IMR-90 (cell line): ENCODE measurements around the gene OPCML. TPM values are rescaled to one million over a fixed set of nuclear protein-coding genes. Genes with fewer than 3 reads are reported as not detected.

Experiments
- ATAC-seq: fragments of 200-7000 bp; cut with Tn5 transposase; 2 replicates; pipeline ENCODE4 v1.9.1; 2020; ENCODE audit warnings: low read depth, mild to moderate bottlenecking, moderate library complexity
- BruUV-seq: library from RNA; stranded (reverse); fragments of 400-500 nt; replicated peaks from 2 replicates; lab custom pipeline; 2021; lab: Mats Ljungman, UMichigan
- CTCF ChIA-PET: fragments of 300-600 bp; formaldehyde crosslinking; extraction: SDS; loops from one replicate; lab custom pipeline; 2021; ENCODE audit warnings: antibody characterized with exemption; lab: Yijun Ruan, JAX
- POLR2A ChIA-PET: fragments of 300-600 bp; sonication (Branson Sonifier 250); formaldehyde crosslinking; loops from one replicate; lab custom pipeline; 2022; ENCODE audit warnings: antibody characterized with exemption; ENCODE audit not compliant: unreplicated experiment; lab: Charles Lee
- DNase-seq: peaks from one replicate; pipeline ENCODE4 v3.0.0; 2013
- H2AFZ ChIP-seq: replicated peaks from 2 replicates; pipeline ENCODE3; 2013; ENCODE audit warnings: low read length, mild to moderate bottlenecking; ENCODE audit not compliant: poor library complexity
- H2AK5ac ChIP-seq: 2 replicates; pipeline ENCODE4 v1.6.1; 2013; ENCODE audit warnings: low read depth, low read length, inconsistent platforms
- H2AK9ac ChIP-seq: replicated peaks from 2 replicates; pipeline ENCODE3; 2013; ENCODE audit warnings: mild to moderate bottlenecking, low read depth, low read length, moderate library complexity; ENCODE audit not compliant: poor library complexity
- H2BK120ac ChIP-seq: 2 replicates; pipeline ENCODE4 v1.6.1; 2013; ENCODE audit warnings: low read depth, low read length, inconsistent platforms
- H2BK15ac ChIP-seq: 3 replicates; pipeline ENCODE4 v1.6.1; 2013; ENCODE audit warnings: low read depth, low read length, inconsistent platforms
- H2BK20ac ChIP-seq: 2 replicates; pipeline ENCODE4 v1.6.1; 2013; ENCODE audit warnings: low read depth, mild to moderate bottlenecking, inconsistent platforms, low read length, moderate library complexity
- H2BK5ac ChIP-seq: 2 replicates; pipeline ENCODE4 v1.6.1; 2013; ENCODE audit warnings: mild to moderate bottlenecking, low read depth, low read length, inconsistent platforms; ENCODE audit not compliant: poor library complexity, severe bottlenecking
- H3K14ac ChIP-seq: replicated peaks from 2 replicates; pipeline ENCODE4 v1.6.1; 2013; ENCODE audit warnings: low read depth, low read length, inconsistent platforms
- H3K18ac ChIP-seq: 2 replicates; pipeline ENCODE4 v1.6.1; 2013; ENCODE audit warnings: low read depth, low read length, control low read depth
- H3K23ac ChIP-seq: 2 replicates; pipeline ENCODE4 v1.6.1; 2013; ENCODE audit warnings: low read depth, low read length, inconsistent platforms
- H3K27ac ChIP-seq: 2 replicates; pipeline ENCODE4 v1.5.1; 2013; ENCODE audit warnings: mild to moderate bottlenecking, control low read depth, low read length; ENCODE audit not compliant: insufficient read depth
- H3K27me3 ChIP-seq: 2 replicates; pipeline ENCODE4 v1.6.1; 2013; ENCODE audit warnings: low read length; ENCODE audit not compliant: control insufficient read depth, insufficient read depth
- H3K36me3 ChIP-seq: 2 replicates; pipeline ENCODE4 v1.6.1; 2013; ENCODE audit warnings: low read length, mixed read lengths; ENCODE audit not compliant: control insufficient read depth, insufficient read depth
- H3K4ac ChIP-seq: 2 replicates; pipeline ENCODE4 v1.6.1; 2013; ENCODE audit warnings: low read depth, low read length, inconsistent platforms
- H3K4me1 ChIP-seq: 2 replicates; pipeline ENCODE4 v1.6.1; 2013; ENCODE audit warnings: low read length, mixed read lengths; ENCODE audit not compliant: control insufficient read depth, insufficient read depth
- H3K4me2 ChIP-seq: 2 replicates; pipeline ENCODE4 v1.6.1; 2013; ENCODE audit warnings: low read depth, mild to moderate bottlenecking, control low read depth, low read length, moderate library complexity
- H3K4me3 ChIP-seq: 2 replicates; pipeline ENCODE4 v1.5.1; 2013; ENCODE audit warnings: low read depth, mild to moderate bottlenecking, control low read depth, low read length, moderate library complexity; ENCODE audit not compliant: insufficient read depth
- H3K56ac ChIP-seq: 2 replicates; pipeline ENCODE4 v1.6.1; 2013; ENCODE audit warnings: low read length, inconsistent platforms; ENCODE audit not compliant: insufficient read depth; ENCODE audit errors: extremely low read depth
- H3K79me1 ChIP-seq, 2 experiments: 2 replicates each; pipeline ENCODE4 v1.6.1; 2013; ENCODE audit warnings: low read length in 2 of 2, inconsistent platforms in 1 of 2, low read depth in 1 of 2
- H3K9ac ChIP-seq: 2 replicates; pipeline ENCODE4 v1.6.1; 2013; ENCODE audit warnings: low read depth, low read length, control low read depth
- H3K9me1 ChIP-seq: 2 replicates; pipeline ENCODE4 v1.6.1; 2013; ENCODE audit warnings: low read length, inconsistent platforms; ENCODE audit not compliant: insufficient read depth
- H3K9me3 ChIP-seq: 2 replicates; pipeline ENCODE4 v1.6.1; 2013; ENCODE audit warnings: low read length; ENCODE audit not compliant: control insufficient read depth, insufficient read depth
- H4K20me1 ChIP-seq: 2 replicates; pipeline ENCODE4 v1.6.1; 2013; ENCODE audit warnings: low read length, inconsistent platforms; ENCODE audit not compliant: insufficient read depth
- H4K5ac ChIP-seq: 2 replicates; pipeline ENCODE4 v1.6.1; 2013; ENCODE audit warnings: mild to moderate bottlenecking, low read depth, low read length, control low read depth
- H4K8ac ChIP-seq, 2 experiments: 2 replicates each; pipeline ENCODE4 v1.6.1; 2013; ENCODE audit warnings: low read depth in 2 of 2, low read length in 2 of 2, control low read depth in 1 of 2, inconsistent platforms in 1 of 2
- H4K91ac ChIP-seq: 2 replicates; pipeline ENCODE4 v1.6.1; 2013; ENCODE audit warnings: low read depth, low read length, inconsistent platforms; ENCODE audit not compliant: insufficient read depth
- BHLHE40 ChIP-seq: fragments of 150-350 bp; IDR thresholded peaks from 2 replicates; pipeline ENCODE4 v1.6.1; 2016; ENCODE audit warnings: mild to moderate bottlenecking, low read depth, low read length
- CEBPB ChIP-seq: IDR thresholded peaks from 2 replicates; pipeline ENCODE4 v1.6.1; 2012; ENCODE audit warnings: low read depth, low read length, improper control_type of control experiment
- CHD1 ChIP-seq: IDR thresholded peaks from 2 replicates; pipeline ENCODE4 v1.6.1; 2012; ENCODE audit warnings: low read depth, low read length, improper control_type of control experiment
- FOS ChIP-seq: fragments of 150-350 bp; IDR thresholded peaks from 2 replicates; pipeline ENCODE4 v1.6.1; 2016; ENCODE audit warnings: low read depth, low read length
- MXI1 ChIP-seq: IDR thresholded peaks from 2 replicates; pipeline ENCODE4 v1.6.1; 2012; ENCODE audit warnings: low read depth, mild to moderate bottlenecking, low read length, moderate library complexity, borderline replicate concordance
- NFE2L2 ChIP-seq: fragments of 150-350 bp; IDR thresholded peaks from 2 replicates; pipeline ENCODE4 v1.6.1; 2016; ENCODE audit warnings: low read depth, mild to moderate bottlenecking, low read length
- POLR2A ChIP-seq: IDR thresholded peaks from 2 replicates; pipeline ENCODE4 v1.6.1; 2012; ENCODE audit warnings: mild to moderate bottlenecking, low read depth, low read length
- RAD21 ChIP-seq: IDR thresholded peaks from 2 replicates; pipeline ENCODE4 v1.6.1; 2012; ENCODE audit warnings: low read length, improper control_type of control experiment
- USF2 ChIP-seq: fragments of 150-350 bp; IDR thresholded peaks from 2 replicates; pipeline ENCODE4 v1.6.1; 2017; ENCODE audit warnings: mild to moderate bottlenecking, antibody characterized with exemption, low read length, low read depth
- WGBS, 2 experiments: methylation state at CpG; one replicate each; pipeline versions ENCODE4 v1.1.5 to v1.1.7; 2013; ENCODE audit warnings: missing lambda C conversion rate in 2 of 2; ENCODE audit not compliant: insufficient read length in 1 of 2; ENCODE audit errors: extremely low coverage in 2 of 2; 5-methylcytosine and 5-hydroxymethylcytosine counted together
- dilution Hi-C: fragments of 300-500 bp; cut with HindIII; formaldehyde crosslinking; loops from one replicate; pipeline ENCODE4 v1.14.3; 2018; ENCODE audit warnings: low sequenced_read_pairs; ENCODE audit not compliant: unreplicated experiment
- in situ Hi-C: fragments of 300-500 bp; cut with MboI; formaldehyde crosslinking; loops from 3 replicates; pipeline ENCODE4 v1.14.3; 2019; ENCODE audit warnings: low sequenced_read_pairs, inconsistent platforms, mixed read lengths
- intact Hi-C: fragments of 100-400 bp; cut with micrococcal nuclease; formaldehyde crosslinking; loops from 2 replicates; pipeline ENCODE4 v1.10.0; 2022
- polyA plus RNA-seq, 3 experiments: library from polyadenylated mRNA; depleted of rRNA; stranded (reverse); fragments of >200 nt; gene quantifications; 2 replicates each; pipeline ENCODE4 v1.2.3, GENCODE V29; 2012; ENCODE audit warnings: low replicate concordance in 1 of 3
- total RNA-seq: library from RNA; depleted of rRNA; stranded (reverse); fragments of >200 nt; gene quantifications from 2 replicates; pipeline ENCODE4 v1.2.3, GENCODE V29; 2012
- TF ChIP-seq, protein P1 (sequence below): fragments of 150-350 bp; IDR thresholded peaks from 2 replicates; pipeline ENCODE4 v1.6.1; 2016; ENCODE audit warnings: low read depth, mild to moderate bottlenecking, low read length, moderate library complexity, borderline replicate concordance

The OPCML gene
- total and polyA plus RNA-seq, 2 of the 4 experiments (the other 2 are of a cell fraction): under 0.01 to 2.6 TPM

GRCh38 chr11:133545199-133545803 is 13.0 kb upstream of the OPCML start:
- dilution Hi-C loops: no loop called here
- Histone ChIP-seq H3K9me3 (peaks cover 46% of the 10 kb centered on the region), H2BK120ac (no peak overlapping the region), H3K27me3 (no peaks in the 10 kb centered on the region), H2AK9ac (no peak overlapping the region), H3K14ac (no peak overlapping the region), H2BK20ac (no peak overlapping the region), H3K9me1 (no peaks in the 10 kb centered on the region), H2AFZ (no peak overlapping the region), H3K56ac (no peak overlapping the region), H3K36me3 (no peaks in the 10 kb centered on the region), H2AK5ac (no peak overlapping the region), H3K27ac (no peak overlapping the region), H4K20me1 (no peaks in the 10 kb centered on the region), H3K79me1 (no peaks in the 10 kb centered on the region), H4K5ac (no peak overlapping the region), H3K4me1 (no peaks in the 10 kb centered on the region), H2BK5ac (no peak overlapping the region), H3K18ac (no peak overlapping the region), H3K4me2 (no peak overlapping the region), H3K4ac (no peak overlapping the region), H3K9ac (no peak overlapping the region), H3K4me3 (no peak overlapping the region), H2BK15ac (no peak overlapping the region), H3K23ac (no peak overlapping the region), H4K8ac (no peak overlapping the region), H4K91ac (no peak overlapping the region)
- ATAC-seq (no peak), DNase-seq (no peak)
- no TSS peak for BruUV-seq
- TF ChIP-seq FOS (no peak), NFE2L2 (no peak), MXI1 (no peak), CHD1 (no peak), POLR2A (no peak), CEBPB (no peak), USF2 (no peak), RAD21 (no peak), BHLHE40 (no peak)
- TF ChIP-seq, protein P1, sequence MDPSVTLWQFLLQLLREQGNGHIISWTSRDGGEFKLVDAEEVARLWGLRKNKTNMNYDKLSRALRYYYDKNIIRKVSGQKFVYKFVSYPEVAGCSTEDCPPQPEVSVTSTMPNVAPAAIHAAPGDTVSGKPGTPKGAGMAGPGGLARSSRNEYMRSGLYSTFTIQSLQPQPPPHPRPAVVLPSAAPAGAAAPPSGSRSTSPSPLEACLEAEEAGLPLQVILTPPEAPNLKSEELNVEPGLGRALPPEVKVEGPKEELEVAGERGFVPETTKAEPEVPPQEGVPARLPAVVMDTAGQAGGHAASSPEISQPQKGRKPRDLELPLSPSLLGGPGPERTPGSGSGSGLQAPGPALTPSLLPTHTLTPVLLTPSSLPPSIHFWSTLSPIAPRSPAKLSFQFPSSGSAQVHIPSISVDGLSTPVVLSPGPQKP: no peak
- intact Hi-C loops: no loop called here
- POLR2A ChIA-PET: no interaction called here
- in situ Hi-C loops: no loop called here
- CTCF ChIA-PET: no interaction called here
- WGBS, 2 experiments: 0% methylated on average over 1 of the region's 8 CpGs; no CpG with 5 or more reads in 1 of the 2 experiments
